Measurements from ENCODE around the gene NEIL3. TPM values are rescaled to one million over a fixed set of nuclear protein-coding genes. Genes with fewer than 3 reads are reported as not detected.

Gene NEIL3
- total RNA-seq, 1 experiment from 2014 or later: 6.3 TPM

DNA sequence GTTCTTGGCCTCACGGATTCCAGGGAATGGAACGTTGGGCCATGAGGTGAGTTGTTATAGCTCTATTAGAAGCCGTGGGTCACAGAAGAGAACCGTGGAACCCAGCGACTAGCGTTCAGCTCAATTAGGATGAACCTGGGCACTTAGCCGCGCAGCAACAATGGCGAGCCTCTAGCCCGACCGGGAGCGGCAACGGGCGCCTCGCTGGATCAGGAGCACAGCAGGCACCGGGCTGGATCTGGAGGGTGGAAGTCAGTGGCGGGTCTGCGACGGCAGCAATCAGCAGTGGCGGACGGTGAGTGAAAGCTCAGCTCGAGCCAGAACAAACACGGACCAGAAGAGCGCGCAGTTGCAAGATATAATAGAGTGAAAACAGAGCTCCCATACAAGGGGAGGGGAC, 98.3 kb downstream of the NEIL3 start:
- no peak overlapping the region for H3K18ac ChIP-seq (ENCODE audit: insufficient read length, low read depth, low read length)
- no peak overlapping the region for H4K91ac ChIP-seq (ENCODE audit: insufficient read length, low read depth, low read length)
- Mint-ChIP-seq H3K27ac (peak overlapping the region in 1 of 3 experiments; percentile 85; a peak in 1 of 7 replicates), H3K27me3 (ENCODE audit: low read depth) (no peaks in the 10 kb centered on the region), H3K4me1 (peaks cover 9 to 10% of the 10 kb centered on the region in 2 experiments), H3K9me3 (no peaks in the 10 kb centered on the region; a peak in 1 of 5 replicates), H3K4me3 (no peak overlapping the region), H3K36me3 (ENCODE audit: insufficient read depth in 1 of 3, low read depth in 3 of 3) (peaks cover 0 to 5% (median 0%) of the 10 kb centered on the region in 3 experiments; a peak in 3 of 7 replicates)
- no peak overlapping the region for H3T11ph ChIP-seq (ENCODE audit: low read length)
- H4K5ac ChIP-seq (ENCODE audit: insufficient read length, low read depth, low read length): no peak overlapping the region
- H3K9me3 ChIP-seq (ENCODE audit: control insufficient read depth, low read depth, low read length): no peaks in the 10 kb centered on the region
- WGBS (ENCODE audit: extremely low coverage, insufficient read length, low lambda C conversion rate): no CpG with 5 or more reads among the region's 25 CpGs
- no peaks in the 10 kb centered on the region for H4K20me1 ChIP-seq (ENCODE audit: control insufficient read depth, insufficient read depth, insufficient read length)
- no peak overlapping the region for H4K8ac ChIP-seq (replicated peaks; ENCODE audit: insufficient read length, low read depth, low read length)
- no peak overlapping the region for H2BK15ac ChIP-seq (ENCODE audit: low read depth, low read length)
- H2BK120ac ChIP-seq (ENCODE audit: low read depth, low read length, poor library complexity, severe bottlenecking): no peak overlapping the region
- H3K4me1 ChIP-seq (ENCODE audit: insufficient read depth, low read length): no peaks in the 10 kb centered on the region
- H3K27me3 ChIP-seq (ENCODE audit: insufficient read depth, low read length): no peaks in the 10 kb centered on the region
- no peak overlapping the region for H2AK5ac ChIP-seq (ENCODE audit: insufficient read length, low read length)
- no peak overlapping the region; the same call in 1 of the 2 replicates for H3K14ac ChIP-seq (ENCODE audit: insufficient read depth, low read length)
- H2BK20ac ChIP-seq (ENCODE audit: low read depth, low read length, poor library complexity, severe bottlenecking): no peak overlapping the region
- H2BK5ac ChIP-seq (ENCODE audit: insufficient read length, low read length): no peak overlapping the region
- no peak overlapping the region for H3K23ac ChIP-seq (ENCODE audit: insufficient read length, low read depth, low read length)
- H3K4ac ChIP-seq (ENCODE audit: low read depth, low read length): no peak overlapping the region
- TF ChIP-seq, protein P1, sequence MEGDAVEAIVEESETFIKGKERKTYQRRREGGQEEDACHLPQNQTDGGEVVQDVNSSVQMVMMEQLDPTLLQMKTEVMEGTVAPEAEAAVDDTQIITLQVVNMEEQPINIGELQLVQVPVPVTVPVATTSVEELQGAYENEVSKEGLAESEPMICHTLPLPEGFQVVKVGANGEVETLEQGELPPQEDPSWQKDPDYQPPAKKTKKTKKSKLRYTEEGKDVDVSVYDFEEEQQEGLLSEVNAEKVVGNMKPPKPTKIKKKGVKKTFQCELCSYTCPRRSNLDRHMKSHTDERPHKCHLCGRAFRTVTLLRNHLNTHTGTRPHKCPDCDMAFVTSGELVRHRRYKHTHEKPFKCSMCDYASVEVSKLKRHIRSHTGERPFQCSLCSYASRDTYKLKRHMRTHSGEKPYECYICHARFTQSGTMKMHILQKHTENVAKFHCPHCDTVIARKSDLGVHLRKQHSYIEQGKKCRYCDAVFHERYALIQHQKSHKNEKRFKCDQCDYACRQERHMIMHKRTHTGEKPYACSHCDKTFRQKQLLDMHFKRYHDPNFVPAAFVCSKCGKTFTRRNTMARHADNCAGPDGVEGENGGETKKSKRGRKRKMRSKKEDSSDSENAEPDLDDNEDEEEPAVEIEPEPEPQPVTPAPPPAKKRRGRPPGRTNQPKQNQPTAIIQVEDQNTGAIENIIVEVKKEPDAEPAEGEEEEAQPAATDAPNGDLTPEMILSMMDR (conservative IDR thresholded peaks at IDR 0.05): no peak
- no peak overlapping the region for H3K27ac ChIP-seq (ENCODE audit: insufficient read length, low read depth, low read length)
- no peak overlapping the region for H3K9ac ChIP-seq (ENCODE audit: extremely low read depth, insufficient read length, low read length)
- H3K23me2 ChIP-seq (ENCODE audit: insufficient read length, low read depth, low read length, poor library complexity, severe bottlenecking): no peaks in the 10 kb centered on the region
- no peak for DNase-seq
- no peak overlapping the region for H3K56ac ChIP-seq (ENCODE audit: insufficient read length, low read depth, low read length)
- no peak overlapping the region for H2AFZ ChIP-seq (ENCODE audit: low read length)
- H3K79me2 ChIP-seq (ENCODE audit: insufficient read depth, low read length): no peaks in the 10 kb centered on the region
- H3K79me1 ChIP-seq (ENCODE audit: insufficient read depth, low read depth, low read length, poor library complexity, severe bottlenecking): no peaks in the 10 kb centered on the region
- no peak overlapping the region for H3K4me2 ChIP-seq (ENCODE audit: insufficient read depth, insufficient read length, low read length)
- H2BK12ac ChIP-seq (ENCODE audit: insufficient read length, low read depth, low read length): no peak overlapping the region

All from H9 (cell line).